ENCODE data around the gene KIF15.
A peak's percentile ranks its signal among the peaks of the same experiment; 100 is the strongest.
"Not testable (repeated sequence)": the region's sequence is repeated elsewhere in the genome, so short reads cannot be mapped to it uniquely, and the experiment has no call there.

Gene KIF15

GRCh38 chr3:44761424-44762169 is at the start of gene KIF15, which contains the start of gene KIAA1143:
Gene KIF15 (plus strand): TSS chr3:44761794. CDS start chr3:44761866, 72 bp downstream.
Gene KIAA1143 (minus strand): TSS chr3:44761619. CDS start chr3:44761602, 17 bp downstream.
- DNase-seq: peak; percentile 95

GRCh38 chr3:44712455-44713075 is 49.0 kb upstream of the KIF15 start, which contains the start of gene ZNF502:
Gene ZNF502 (plus strand): TSS chr3:44712660. CDS start chr3:44720262, 7,602 bp downstream.
- peak; percentile 74 for DNase-seq

- no peak for DNase-seq
Observed at GRCh38 chr3:44721231-44722102, 40.1 kb upstream of the KIF15 start.

- no peak for DNase-seq
Observed at GRCh38 chr3:44722103-44722401, 39.5 kb upstream of the KIF15 start.

- DNase-seq: peak; percentile 92
Observed at GRCh38 chr3:44729384-44729910, 32.1 kb upstream of the KIF15 start, which contains the start of gene ZNF501. Gene ZNF501 (plus strand): TSS chr3:44729635. CDS start chr3:44734422, 4,787 bp downstream.

GRCh38 chr3:44734646-44735168 is 26.9 kb upstream of the KIF15 start:
- DNase-seq: no peak

GRCh38 chr3:44761101-44761423 is 532 bp upstream of the KIF15 start:
- peak; percentile 4 for DNase-seq

GRCh38 chr3:44762170-44762677 is 630 bp downstream of the KIF15 start:
- DNase-seq: peak; percentile 50

GRCh38 chr3:44762690-44763089 is 1.1 kb downstream of the KIF15 start:
- DNase-seq: no peak

- no peak for DNase-seq
Observed at GRCh38 chr3:44764248-44764647, 2.7 kb downstream of the KIF15 start.

GRCh38 chr3:44771424-44772098 is 10.0 kb downstream of the KIF15 start:
- DNase-seq: no peak

- DNase-seq: no peak
Observed at GRCh38 chr3:44772099-44772442, 10.5 kb downstream of the KIF15 start.

- peak; percentile 73 for DNase-seq
Observed at GRCh38 chr3:44782891-44783290, 21.3 kb downstream of the KIF15 start.

- DNase-seq: no peak
Observed at GRCh38 chr3:44795197-44795596, 33.6 kb downstream of the KIF15 start.

- no peak for DNase-seq
Observed at GRCh38 chr3:44802011-44802410, 40.4 kb downstream of the KIF15 start.

GRCh38 chr3:44803298-44803697 is 41.7 kb downstream of the KIF15 start:
- no peak for DNase-seq

- DNase-seq: peak; percentile 0
Observed at GRCh38 chr3:44805960-44806359, 44.4 kb downstream of the KIF15 start.

- DNase-seq: no peak
Observed at GRCh38 chr3:44814751-44815150, 53.2 kb downstream of the KIF15 start.

- DNase-seq: not testable (repeated sequence)
Observed at GRCh38 chr3:44816334-44816733, 54.7 kb downstream of the KIF15 start.

- DNase-seq: not testable (repeated sequence)
Observed at GRCh38 chr3:44821206-44821605, 59.6 kb downstream of the KIF15 start.

GRCh38 chr3:44825264-44825925 is 63.8 kb downstream of the KIF15 start:
- DNase-seq: no peak

GRCh38 chr3:44827196-44827595 is 65.6 kb downstream of the KIF15 start:
- DNase-seq: no peak
